ENCODE data around the gene CSNK2A3.
"Not testable (repeated sequence)": the region's sequence is repeated elsewhere in the genome, so short reads cannot be mapped to it uniquely, and the experiment has no call there.

Gene CSNK2A3

GRCh38 chr11:11379661-11380060 is 26.6 kb upstream of the CSNK2A3 start:
- DNase-seq (ENCODE audit: low spot score): no peak

- no peak for DNase-seq (ENCODE audit: low spot score)
Observed at GRCh38 chr11:11378184-11378940, 25.3 kb upstream of the CSNK2A3 start.

GRCh38 chr11:11374358-11375148 is 21.5 kb upstream of the CSNK2A3 start:
- DNase-seq (ENCODE audit: low spot score): no peak

- DNase-seq (ENCODE audit: low spot score): no peak
Observed at GRCh38 chr11:11373934-11374333, 20.9 kb upstream of the CSNK2A3 start.

- no peak for DNase-seq (ENCODE audit: low spot score)
Observed at GRCh38 chr11:11372461-11372860, 19.4 kb upstream of the CSNK2A3 start.

- DNase-seq (ENCODE audit: low spot score): no peak
Observed at GRCh38 chr11:11370962-11371303, 17.9 kb upstream of the CSNK2A3 start.

GRCh38 chr11:11370255-11370961 is 17.4 kb upstream of the CSNK2A3 start:
- no peak for DNase-seq (ENCODE audit: low spot score)

GRCh38 chr11:11366793-11367192 is 13.7 kb upstream of the CSNK2A3 start:
- DNase-seq (ENCODE audit: low spot score): no peak

- DNase-seq (ENCODE audit: low spot score): no peak
Observed at GRCh38 chr11:11363674-11364073, 10.6 kb upstream of the CSNK2A3 start.

GRCh38 chr11:11359611-11360010 is 6.6 kb upstream of the CSNK2A3 start:
- no peak for DNase-seq (ENCODE audit: low spot score)

- no peak for DNase-seq (ENCODE audit: low spot score)
Observed at GRCh38 chr11:11356842-11357241, 3.8 kb upstream of the CSNK2A3 start.

- not testable (repeated sequence) for DNase-seq (ENCODE audit: low spot score)
Observed at GRCh38 chr11:11351851-11352250, 1.2 kb downstream of the CSNK2A3 start.

- no peak for DNase-seq (ENCODE audit: low spot score)
Observed at GRCh38 chr11:11351042-11351586, 1.9 kb downstream of the CSNK2A3 start.

- no peak for DNase-seq (ENCODE audit: low spot score)
Observed at GRCh38 chr11:11349870-11350337, 3.1 kb downstream of the CSNK2A3 start.

GRCh38 chr11:11349106-11349825 is 3.8 kb downstream of the CSNK2A3 start:
- DNase-seq (ENCODE audit: low spot score): no peak

- DNase-seq (ENCODE audit: low spot score): no peak
Observed at GRCh38 chr11:11348303-11348702, 4.7 kb downstream of the CSNK2A3 start.

- DNase-seq (ENCODE audit: low spot score): no peak
Observed at GRCh38 chr11:11347592-11347991, 5.5 kb downstream of the CSNK2A3 start.

GRCh38 chr11:11346303-11346702 is 6.7 kb downstream of the CSNK2A3 start:
- no peak for DNase-seq (ENCODE audit: low spot score)

GRCh38 chr11:11345099-11345498 is 8.0 kb downstream of the CSNK2A3 start:
- no peak for DNase-seq (ENCODE audit: low spot score)

GRCh38 chr11:11344045-11344444 is 9.0 kb downstream of the CSNK2A3 start:
- DNase-seq (ENCODE audit: low spot score): no peak

- DNase-seq (ENCODE audit: low spot score): no peak
Observed at GRCh38 chr11:11338304-11338703, 14.7 kb downstream of the CSNK2A3 start.

- DNase-seq (ENCODE audit: low spot score): no peak
Observed at GRCh38 chr11:11336664-11337063, 16.4 kb downstream of the CSNK2A3 start.

Measured in CD4-positive, alpha-beta T cell treated with Interleukin-6 at 100 ng/mL for 8 hours (primary cell).